Keratinocyte (primary cell): ENCODE measurements around the gene CUEDC2.

Source experiments
- CTCF ChIP-seq, 3 experiments: IDR thresholded peaks in 1 of 3; conservative IDR thresholded peaks in 1 of 3; optimal IDR thresholded peaks in 1 of 3; 2 replicates in 2 of 3; 3 replicates in 1 of 3; pipeline versions ENCODE3 to v1.5.1; 2011; ENCODE audit warnings: low read length in 3 of 3, mild to moderate bottlenecking in 3 of 3, moderate library complexity in 2 of 3, control low read depth in 1 of 3, inconsistent platforms in 1 of 3; ENCODE audit not compliant: insufficient read depth in 2 of 3; ENCODE audit errors: extremely low read depth in 1 of 3
- EZH2 ChIP-seq: IDR thresholded peaks from one replicate; pipeline ENCODE4 v1.6.1; 2012; ENCODE audit warnings: inconsistent platforms, mild to moderate bottlenecking, low read length, moderate library complexity

GRCh38 chr10:102405632-102406031 is 26.7 kb downstream of the CUEDC2 start:
- TF ChIP-seq CTCF (optimal IDR thresholded peaks at IDR 0.05 in 1 of 3, IDR thresholded peaks at IDR 0.05 in 1 of 3, conservative IDR thresholded peaks at IDR 0.05 in 1 of 3; ENCODE audit: extremely low read depth in 1 of 3, insufficient read depth in 2 of 3, low read length in 3 of 3) = no peak
- TF ChIP-seq EZH2 = no peak
